GM12878 (cell line): Measurements from ENCODE around the gene TTLL8. TPM values are rescaled to one million over a fixed set of nuclear protein-coding genes. Genes with fewer than 3 reads are reported as not detected.

Experiments
- BCLAF1 ChIP-seq: fragments of 450-650 bp; IDR thresholded peaks from 2 replicates; pipeline ENCODE4 v1.6.1; 2017; ENCODE audit warnings: antibody characterized with exemption, mild to moderate bottlenecking, moderate library complexity
- CBX3 ChIP-seq: fragments of 200-600 bp; sonication (generic); IDR thresholded peaks from 2 replicates; pipeline ENCODE4 v1.6.1; 2016; ENCODE audit warnings: low read depth, borderline replicate concordance
- CEBPZ ChIP-seq: fragments of 150-350 bp; IDR thresholded peaks from 2 replicates; pipeline ENCODE4 v1.6.1; 2016; ENCODE audit warnings: low read depth, low read length
- ETV6 ChIP-seq, 2 experiments: fragments of 450-650 bp in 1 of 2; IDR thresholded peaks in 1 of 2; conservative IDR thresholded peaks in 1 of 2; 2 replicates each; pipeline ENCODE4 v1.6.1; 2014; ENCODE audit warnings: antibody characterized with exemption in 1 of 2, borderline replicate concordance in 1 of 2, low read depth in 1 of 2, mild to moderate bottlenecking in 1 of 2, moderate library complexity in 1 of 2
- EZH2 ChIP-seq: IDR thresholded peaks from 2 replicates; pipeline ENCODE4 v1.6.1; 2012; ENCODE audit warnings: low read depth, mild to moderate bottlenecking, control low read depth, inconsistent platforms, low read length, borderline replicate concordance; ENCODE audit not compliant: control insufficient read depth
- HCFC1 ChIP-seq: fragments of 150-350 bp; IDR thresholded peaks from 2 replicates; pipeline ENCODE4 v1.6.1; 2014; ENCODE audit warnings: low read length
- JUND ChIP-seq: IDR thresholded peaks from 2 replicates; pipeline ENCODE4 v1.6.1; 2012; ENCODE audit warnings: low read depth, mild to moderate bottlenecking, low read length, improper control_type of control experiment, moderate library complexity
- SP1 ChIP-seq: IDR thresholded peaks from one replicate; pipeline ENCODE4 v1.6.1; 2011; ENCODE audit warnings: low read depth, low read length
- ZBTB40 ChIP-seq: fragments of 450-650 bp; IDR thresholded peaks from 2 replicates; pipeline ENCODE4 v1.6.1; 2016; ENCODE audit warnings: mild to moderate bottlenecking, moderate library complexity, borderline replicate concordance
- polyA plus RNA-seq, 11 experiments: library from polyadenylated mRNA; depleted of rRNA in 4 of 11; unstranded in 6 of 11; stranded (reverse) in 5 of 11; fragments of >200 nt; fragmentation: Nextera tagmentation in 4 of 11; fragmentation: Illumina TruSeq in 1 of 11; extraction: Ambion mirVana in 4 of 11; extraction: Trizol in 1 of 11; gene quantifications; 1 replicate in 1 of 11; 2 replicates in 10 of 11; pipeline versions ENCODE4 v1.2.1 to v1.2.3, GENCODE V29; 2011 to 2016; ENCODE audit warnings: inconsistent platforms in 2 of 11, missing spikeins in 2 of 11, low read depth in 1 of 11
- total RNA-seq, 4 experiments: library from RNA; depleted of rRNA in 3 of 4; stranded (reverse); fragments of >200 nt in 3 of 4; fragmentation: Illumina TruSeq in 1 of 4; extraction: Trizol in 1 of 4; gene quantifications; 2 replicates each; pipeline versions ENCODE4 v1.2.1 to v1.2.3, GENCODE V29; 2013 to 2021

TTLL8 gene
- total and polyA plus RNA-seq, 10 of the 15 experiments (the other 5 are each of a cell fraction or from before 2014, with no cell fraction given), result not detected

- no peak for TF ChIP-seq ZBTB40
- TF ChIP-seq CBX3, result no peak
- TF ChIP-seq EZH2, result no peak
- TF ChIP-seq JUND, result no peak
- no peak for TF ChIP-seq CEBPZ
- TF ChIP-seq HCFC1, result no peak
- no peak for TF ChIP-seq ETV6 (conservative IDR thresholded peaks at IDR 0.05 in 1 of 2, IDR thresholded peaks at IDR 0.05 in 1 of 2; ENCODE audit: borderline replicate concordance in 1 of 2, low read depth in 1 of 2)
- TF ChIP-seq BCLAF1, result no peak
- no peak for TF ChIP-seq SP1
Measured at GRCh38 chr22:50045211-50046018, 12.7 kb downstream of the TTLL8 start (continued).
